GM06990 (cell line): ENCODE measurements around the gene RAPGEF5.

Source experiments
- DNase-seq: peaks from one replicate; pipeline ENCODE4 v3.0.0-alpha.2; 2011; ENCODE audit not compliant: insufficient read length; ENCODE audit errors: extremely low read depth
- H3K27me3 ChIP-seq: replicated peaks from 2 replicates; pipeline ENCODE4 v1.6.0; 2011; ENCODE audit warnings: low read length; ENCODE audit not compliant: control insufficient read depth, insufficient read depth
- H3K36me3 ChIP-seq: 2 replicates; pipeline ENCODE4 v1.5.1; 2011; ENCODE audit warnings: low read length; ENCODE audit not compliant: control insufficient read depth, insufficient read depth
- H3K4me3 ChIP-seq: replicated peaks from 2 replicates; pipeline ENCODE4 v1.5.1; 2011; ENCODE audit warnings: low read depth, mild to moderate bottlenecking, control low read depth, low read length
- CTCF ChIP-seq: IDR thresholded peaks from 2 replicates; pipeline ENCODE4 v1.5.1; 2011; ENCODE audit warnings: low read length, control low read depth, mild to moderate bottlenecking, inconsistent platforms; ENCODE audit not compliant: insufficient read depth, poor library complexity, severe bottlenecking

Gene RAPGEF5

GRCh38 chr7:22181663-22182062, 175.3 kb downstream of the RAPGEF5 start:
- DNase-seq = no peak
- Histone ChIP-seq H3K36me3 (no peaks in the 10 kb centered on the region; the same call in 1 of the 2 replicates), H3K27me3 (no peaks in the 10 kb centered on the region), H3K4me3 (no peak overlapping the region)
- TF ChIP-seq CTCF = no peak

GRCh38 chr7:22179442-22179879, 177.5 kb downstream of the RAPGEF5 start:
- TF ChIP-seq CTCF = no peak
- no peak for DNase-seq
- Histone ChIP-seq H3K27me3 (no peaks in the 10 kb centered on the region), H3K36me3 (no peaks in the 10 kb centered on the region; the same call in 1 of the 2 replicates), H3K4me3 (no peak overlapping the region)

GRCh38 chr7:22178735-22179134, 178.2 kb downstream of the RAPGEF5 start:
- no peaks in the 10 kb centered on the region; the same call in 1 of the 2 replicates for H3K36me3 ChIP-seq
- no peak overlapping the region for H3K4me3 ChIP-seq
- H3K27me3 ChIP-seq = no peaks in the 10 kb centered on the region
- no peak for DNase-seq
- no peak for TF ChIP-seq CTCF

- no peak for TF ChIP-seq CTCF
- no peak for DNase-seq
- H3K27me3 ChIP-seq = no peaks in the 10 kb centered on the region
- H3K4me3 ChIP-seq = no peak overlapping the region
- H3K36me3 ChIP-seq = no peaks in the 10 kb centered on the region; the same call in 1 of the 2 replicates
Observed at GRCh38 chr7:22176791-22177412, 180.1 kb downstream of the RAPGEF5 start.

GRCh38 chr7:22174574-22174953, 182.4 kb downstream of the RAPGEF5 start:
- no peak for DNase-seq
- H3K27me3 ChIP-seq = no peaks in the 10 kb centered on the region
- TF ChIP-seq CTCF = no peak
- H3K36me3 ChIP-seq = no peaks in the 10 kb centered on the region; the same call in 1 of the 2 replicates
- peak overlapping the region; percentile 27; the same call in 1 of the 2 replicates for H3K4me3 ChIP-seq
